GM21447 (cell line): ENCODE measurements around the gene PEX6.
A peak's percentile ranks its signal among the peaks of the same experiment; 100 is the strongest.

Experiments used
- ATAC-seq: cut with Tn5 transposase; IDR thresholded peaks from one replicate; pipeline ENCODE4 v1.9.1; 2021; ENCODE audit not compliant: unreplicated experiment

PEX6 gene

GRCh38 chr6:42936398-42936797 is 42.6 kb downstream of the PEX6 start:
- ATAC-seq: no peak

- no peak for ATAC-seq
These were observed 43.7 kb downstream of the PEX6 start for GRCh38 chr6:42935322-42935721.

DNA sequence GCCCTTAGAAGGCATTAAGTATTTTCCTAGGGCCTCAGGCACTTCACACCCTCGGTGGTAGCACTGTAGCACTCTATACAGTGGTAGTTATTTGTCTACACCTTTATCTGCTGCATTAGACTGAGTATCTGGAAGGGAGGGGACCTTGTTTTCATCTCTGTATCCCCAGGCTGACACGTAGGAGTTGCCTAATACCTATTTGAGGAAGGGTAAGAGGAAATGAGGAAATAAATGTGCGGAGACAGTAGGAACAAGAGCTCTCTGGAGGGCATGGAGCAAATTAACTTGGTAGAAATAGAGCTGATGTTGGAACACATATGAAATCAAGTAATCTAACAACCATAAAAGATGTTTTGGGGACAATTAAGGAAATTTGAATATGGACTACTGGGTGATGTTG is 45.8 kb downstream of the PEX6 start:
- no peak for ATAC-seq

DNA sequence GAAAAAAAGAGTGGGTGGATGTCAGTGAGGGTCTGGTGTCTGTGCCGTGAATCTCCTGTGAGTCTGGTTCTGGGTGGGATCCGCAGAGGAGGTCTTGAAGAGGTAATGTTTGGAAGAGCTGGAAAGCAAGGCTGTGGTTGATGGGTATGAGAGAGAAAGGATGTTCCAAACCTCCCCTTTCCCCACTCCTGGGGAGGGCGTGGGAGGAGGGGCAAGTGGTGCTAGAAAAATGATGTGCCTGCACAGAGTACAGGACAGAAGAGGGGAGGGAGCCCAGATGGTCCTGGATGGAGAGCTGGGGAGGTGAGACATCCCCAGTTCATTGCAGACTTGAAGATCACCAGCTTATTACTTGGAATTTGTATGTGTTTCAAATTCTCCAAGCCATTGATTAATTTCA is 46.6 kb downstream of the PEX6 start:
- ATAC-seq: no peak

GRCh38 chr6:42929821-42930360 is 49.1 kb downstream of the PEX6 start:
- ATAC-seq: peak; percentile 51

GRCh38 chr6:42928986-42929820 is 49.8 kb downstream of the PEX6 start, which contains the start of gene CNPY3:
Gene CNPY3 (plus strand): TSS chr6:42929480. CDS start chr6:42929571, 91 bp downstream.
- ATAC-seq: peak; percentile 67

DNA sequence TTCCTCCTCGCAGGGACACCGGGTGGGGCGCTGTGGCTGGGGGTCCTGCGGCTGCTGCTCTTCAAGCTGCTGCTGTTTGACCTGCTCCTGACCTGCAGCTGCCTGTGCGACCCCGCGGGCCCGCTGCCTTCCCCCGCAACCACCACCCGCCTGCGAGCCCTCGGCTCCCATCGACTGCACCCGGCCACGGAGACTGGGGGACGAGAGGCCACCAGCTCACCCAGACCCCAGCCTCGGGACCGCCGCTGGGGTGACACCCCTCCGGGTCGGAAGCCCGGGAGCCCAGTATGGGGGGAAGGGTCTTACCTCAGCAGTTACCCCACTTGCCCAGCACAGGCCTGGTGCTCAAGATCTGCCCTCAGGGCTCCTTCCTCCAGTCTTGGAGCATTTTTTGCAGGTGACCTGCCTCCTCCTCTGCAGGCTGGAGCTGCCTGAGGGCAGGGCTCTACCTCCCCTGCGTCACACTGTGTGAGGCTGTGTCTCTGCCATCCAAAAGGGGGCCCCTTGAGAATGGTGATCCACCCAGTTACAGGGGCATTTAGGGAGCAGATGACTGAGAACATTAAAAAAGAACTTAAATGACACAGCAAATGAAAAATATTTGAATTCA is 53.6 kb downstream of the PEX6 start:
- no peak for ATAC-seq

- ATAC-seq: no peak
These were observed 55.3 kb downstream of the PEX6 start for GRCh38 chr6:42923666-42924065.

- ATAC-seq: no peak
These were observed 57.2 kb downstream of the PEX6 start for GRCh38 chr6:42921801-42922200.

- no peak for ATAC-seq
These were observed 62.7 kb downstream of the PEX6 start for GRCh38 chr6:42916288-42916687.

- no peak for ATAC-seq
These were observed 63.2 kb downstream of the PEX6 start, which contains the start of gene PTCRA for GRCh38 chr6:42915732-42916131. Gene PTCRA (plus strand): TSS chr6:42916053. CDS start chr6:42916070, 17 bp downstream.

- no peak for ATAC-seq
These were observed 64.4 kb downstream of the PEX6 start for GRCh38 chr6:42914546-42914945.
